MG63 (cell line): ENCODE results near the gene ARHGAP31. TPM values are rescaled to one million over a fixed set of nuclear protein-coding genes. Genes with fewer than 3 reads are reported as not detected.
"Not testable (repeated sequence)": the region's sequence is repeated elsewhere in the genome, so short reads cannot be mapped to it uniquely, and the experiment has no call there.

Experiments used
- DNase-seq: peaks from one replicate; pipeline ENCODE4 v3.0.0-alpha.2; 2020
- H3K27me3 ChIP-seq: fragments of 250-450 bp; sonication (Bioruptor Pico); 2 replicates; pipeline ENCODE4 v1.5.1; 2020; ENCODE audit warnings: mild to moderate bottlenecking, moderate library complexity
- H3K36me3 ChIP-seq: fragments of 250-450 bp; sonication (Bioruptor Pico); 2 replicates; pipeline ENCODE4 v1.5.1; 2020; ENCODE audit warnings: mild to moderate bottlenecking, moderate library complexity
- H3K4me3 ChIP-seq: fragments of 250-450 bp; sonication (Bioruptor Pico); 2 replicates; pipeline ENCODE4 v1.5.1; 2020; ENCODE audit warnings: mild to moderate bottlenecking, moderate library complexity
- H3K9me3 ChIP-seq: fragments of 250-450 bp; sonication (Bioruptor Pico); 2 replicates; pipeline ENCODE4 v1.5.1; 2020; ENCODE audit warnings: mild to moderate bottlenecking, moderate library complexity
- total RNA-seq: library from RNA; depleted of rRNA; stranded (reverse); fragments of >200 nt; shearing (Covaris generic); gene quantifications from 2 replicates; pipeline ENCODE4 v1.2.3, GENCODE V29; 2014; ENCODE audit warnings: low replicate concordance

Gene ARHGAP31
- total RNA-seq, 1 experiment from 2014 or later: 5.0 TPM

- not testable (repeated sequence) for H3K4me3 ChIP-seq, H3K27me3 ChIP-seq, H3K9me3 ChIP-seq, DNase-seq, H3K36me3 ChIP-seq
These were observed 61.4 kb downstream of the ARHGAP31 start for GRCh38 chr3:119355608-119356007.

GRCh38 chr3:119356646-119357045 lies 62.5 kb downstream of the ARHGAP31 start:
- no peaks in the 10 kb centered on the region for H3K27me3 ChIP-seq
- DNase-seq: no peak
- H3K36me3 ChIP-seq: no peaks in the 10 kb centered on the region
- H3K4me3 ChIP-seq: no peak overlapping the region
- H3K9me3 ChIP-seq: no peaks in the 10 kb centered on the region

GRCh38 chr3:119357190-119357589 lies 63.0 kb downstream of the ARHGAP31 start:
- Histone ChIP-seq H3K9me3 (no peaks in the 10 kb centered on the region), H3K27me3 (no peaks in the 10 kb centered on the region), H3K4me3 (no peak overlapping the region), H3K36me3 (no peaks in the 10 kb centered on the region)
- no peak for DNase-seq

- DNase-seq: no peak
- Histone ChIP-seq H3K36me3 (no peaks in the 10 kb centered on the region), H3K4me3 (no peak overlapping the region), H3K9me3 (no peaks in the 10 kb centered on the region), H3K27me3 (no peaks in the 10 kb centered on the region)
These were observed 65.5 kb downstream of the ARHGAP31 start for GRCh38 chr3:119359476-119360326.

GRCh38 chr3:119360736-119361462 lies 66.7 kb downstream of the ARHGAP31 start:
- no peaks in the 10 kb centered on the region for H3K9me3 ChIP-seq
- no peaks in the 10 kb centered on the region for H3K36me3 ChIP-seq
- DNase-seq: no peak
- H3K27me3 ChIP-seq: no peaks in the 10 kb centered on the region
- no peak overlapping the region for H3K4me3 ChIP-seq

- Histone ChIP-seq H3K36me3 (no peaks in the 10 kb centered on the region), H3K9me3 (no peaks in the 10 kb centered on the region), H3K27me3 (no peaks in the 10 kb centered on the region), H3K4me3 (no peak overlapping the region)
- DNase-seq: no peak
These were observed 67.8 kb downstream of the ARHGAP31 start for GRCh38 chr3:119362010-119362409.

GRCh38 chr3:119362940-119363725 lies 69.0 kb downstream of the ARHGAP31 start:
- H3K36me3 ChIP-seq: no peaks in the 10 kb centered on the region
- H3K27me3 ChIP-seq: no peaks in the 10 kb centered on the region
- DNase-seq: no peak
- H3K9me3 ChIP-seq: no peaks in the 10 kb centered on the region
- H3K4me3 ChIP-seq: no peak overlapping the region

- Histone ChIP-seq H3K36me3 (no peaks in the 10 kb centered on the region; the same call in 1 of the 2 replicates), H3K4me3 (no peak overlapping the region), H3K27me3 (no peaks in the 10 kb centered on the region), H3K9me3 (no peaks in the 10 kb centered on the region)
- no peak for DNase-seq
These were observed 70.2 kb downstream of the ARHGAP31 start for GRCh38 chr3:119364401-119364800.

GRCh38 chr3:119365418-119365817 lies 71.2 kb downstream of the ARHGAP31 start:
- H3K4me3 ChIP-seq: no peak overlapping the region
- no peaks in the 10 kb centered on the region; the same call in 1 of the 2 replicates for H3K36me3 ChIP-seq
- no peak for DNase-seq
- H3K9me3 ChIP-seq: no peaks in the 10 kb centered on the region
- no peaks in the 10 kb centered on the region for H3K27me3 ChIP-seq

- Histone ChIP-seq H3K36me3 (no peaks in the 10 kb centered on the region; the same call in 1 of the 2 replicates), H3K4me3 (no peak overlapping the region), H3K9me3 (no peaks in the 10 kb centered on the region), H3K27me3 (no peaks in the 10 kb centered on the region)
- no peak for DNase-seq
These were observed 72.8 kb downstream of the ARHGAP31 start for GRCh38 chr3:119367000-119367399.

GRCh38 chr3:119368298-119368697 lies 74.1 kb downstream of the ARHGAP31 start:
- Histone ChIP-seq H3K27me3 (no peaks in the 10 kb centered on the region), H3K4me3 (no peak overlapping the region), H3K9me3 (no peaks in the 10 kb centered on the region), H3K36me3 (no peaks in the 10 kb centered on the region; the same call in 1 of the 2 replicates)
- no peak for DNase-seq

- H3K27me3 ChIP-seq, DNase-seq, H3K4me3 ChIP-seq, H3K9me3 ChIP-seq, H3K36me3 ChIP-seq: not testable (repeated sequence)
These were observed 77.6 kb downstream of the ARHGAP31 start for GRCh38 chr3:119371786-119372185.

GRCh38 chr3:119375106-119375505 lies 80.9 kb downstream of the ARHGAP31 start:
- H3K4me3 ChIP-seq: no peak overlapping the region
- no peak for DNase-seq
- H3K36me3 ChIP-seq: no peaks in the 10 kb centered on the region
- H3K27me3 ChIP-seq: no peaks in the 10 kb centered on the region
- no peaks in the 10 kb centered on the region for H3K9me3 ChIP-seq

- H3K4me3 ChIP-seq: no peak overlapping the region
- H3K9me3 ChIP-seq: no peaks in the 10 kb centered on the region
These were observed 81.3 kb downstream of the ARHGAP31 start for GRCh38 chr3:119375510-119375909.

GRCh38 chr3:119376758-119377157 lies 82.6 kb downstream of the ARHGAP31 start:
- no peaks in the 10 kb centered on the region for H3K9me3 ChIP-seq
- H3K27me3 ChIP-seq: no peaks in the 10 kb centered on the region
- no peak overlapping the region for H3K4me3 ChIP-seq
- H3K36me3 ChIP-seq: no peaks in the 10 kb centered on the region
- no peak for DNase-seq

More at GRCh38 chr3:119375510-119375909, 81.3 kb downstream of the ARHGAP31 start:
- no peak for DNase-seq
- Histone ChIP-seq H3K36me3 (no peaks in the 10 kb centered on the region), H3K27me3 (no peaks in the 10 kb centered on the region)

- H3K36me3 ChIP-seq: peaks cover 2% of the 10 kb centered on the region
- H3K4me3 ChIP-seq: no peak overlapping the region
- H3K9me3 ChIP-seq: no peaks in the 10 kb centered on the region
- H3K27me3 ChIP-seq: no peaks in the 10 kb centered on the region
- DNase-seq: no peak
These were observed 84.1 kb downstream of the ARHGAP31 start for GRCh38 chr3:119378259-119378803.

- Histone ChIP-seq H3K4me3 (no peak overlapping the region), H3K36me3 (peaks cover 3% of the 10 kb centered on the region), H3K9me3 (no peaks in the 10 kb centered on the region), H3K27me3 (no peaks in the 10 kb centered on the region)
- no peak for DNase-seq
These were observed 86.5 kb downstream of the ARHGAP31 start for GRCh38 chr3:119380697-119381096.
